CD4-positive, alpha-beta T cell treated with Interleukin-21 for 1 hour (primary cell): ENCODE data around the gene SEMA3B.
"Not testable (repeated sequence)": the region's sequence is repeated elsewhere in the genome, so short reads cannot be mapped to it uniquely, and the experiment has no call there.

Experiments used
- DNase-seq: peaks from one replicate; pipeline ENCODE4 v3.0.0-alpha.2; 2020

SEMA3B gene

DNA sequence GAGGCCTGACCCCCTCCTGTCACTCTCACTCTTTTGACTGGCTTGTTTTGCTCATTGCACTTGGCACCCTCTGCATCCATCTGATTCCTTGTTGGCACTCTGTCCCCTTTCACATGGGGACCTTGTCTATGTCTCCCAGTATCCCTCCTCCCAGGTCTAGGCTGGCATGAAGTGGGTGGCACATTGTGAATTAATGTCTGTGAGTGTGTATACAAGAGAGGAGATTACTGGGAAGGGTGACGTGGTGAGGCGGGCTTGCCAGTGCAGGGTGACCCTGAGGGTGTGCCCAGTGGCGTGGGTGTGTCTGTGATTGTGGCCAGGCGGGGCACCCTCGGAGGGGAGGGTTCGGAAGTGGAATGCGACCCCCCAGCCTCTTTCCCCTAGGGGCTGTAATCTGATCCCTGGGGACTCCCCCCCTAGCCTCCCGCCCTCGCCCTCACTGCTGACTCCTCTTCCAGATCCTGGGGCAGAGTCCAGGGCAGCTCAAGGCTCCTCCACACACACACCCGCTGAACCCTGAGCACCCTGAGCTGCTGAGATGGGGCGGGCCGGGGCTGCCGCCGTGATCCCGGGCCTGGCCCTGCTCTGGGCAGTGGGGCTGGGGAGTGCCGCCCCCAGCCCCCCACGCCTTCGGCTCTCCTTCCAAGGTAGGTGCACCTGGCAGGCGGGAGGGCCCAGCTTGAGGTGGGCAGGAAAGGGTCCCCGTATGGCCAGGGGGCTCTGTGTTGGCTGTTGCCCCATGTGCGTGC lies at the start of gene SEMA3B:
Gene SEMA3B (plus strand): TSS at position 445 of the 749 bp plus-strand sequence. CDS start 94 bp downstream, at position 539.
- no peak for DNase-seq

DNA sequence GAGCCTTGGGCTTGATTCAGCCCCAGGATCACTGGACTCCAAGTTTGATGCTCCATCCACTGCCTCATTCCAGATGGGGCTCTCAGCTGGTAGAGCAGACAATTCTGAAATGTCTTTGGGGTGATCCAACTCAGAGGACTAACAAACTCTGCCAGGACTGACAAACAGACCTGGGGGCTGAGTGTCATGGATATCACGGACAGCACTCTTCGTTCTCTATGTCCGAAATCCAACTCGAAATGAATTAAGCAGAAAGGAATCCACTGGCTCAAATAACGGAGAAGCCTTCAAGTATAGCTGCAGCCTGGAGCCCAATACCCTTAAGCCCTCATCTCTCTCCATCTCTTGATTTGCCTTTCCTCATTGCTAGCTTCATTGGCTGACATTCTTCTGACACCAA lies 49.7 kb upstream of the SEMA3B start:
- DNase-seq = no peak

DNA sequence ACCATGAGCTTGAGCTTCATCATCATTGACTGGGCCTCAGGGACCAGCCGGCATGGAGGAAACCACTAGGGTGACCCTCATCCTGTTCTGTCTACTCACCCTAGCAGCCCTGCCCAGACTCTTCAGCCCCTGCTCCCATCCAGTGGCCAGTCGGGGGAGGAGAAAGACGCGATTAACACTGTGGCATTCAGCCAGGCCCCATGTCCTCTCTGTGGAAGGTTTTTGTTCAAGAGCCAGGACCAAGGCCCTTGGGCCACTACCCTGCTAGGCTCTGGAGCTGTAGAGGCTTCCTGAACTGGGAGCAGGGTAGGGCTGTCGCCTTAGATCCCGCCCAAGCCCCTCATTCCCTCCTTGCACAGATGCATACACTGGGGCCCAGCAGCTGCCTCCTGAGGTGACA lies 48.8 kb upstream of the SEMA3B start:
- DNase-seq = no peak

DNA sequence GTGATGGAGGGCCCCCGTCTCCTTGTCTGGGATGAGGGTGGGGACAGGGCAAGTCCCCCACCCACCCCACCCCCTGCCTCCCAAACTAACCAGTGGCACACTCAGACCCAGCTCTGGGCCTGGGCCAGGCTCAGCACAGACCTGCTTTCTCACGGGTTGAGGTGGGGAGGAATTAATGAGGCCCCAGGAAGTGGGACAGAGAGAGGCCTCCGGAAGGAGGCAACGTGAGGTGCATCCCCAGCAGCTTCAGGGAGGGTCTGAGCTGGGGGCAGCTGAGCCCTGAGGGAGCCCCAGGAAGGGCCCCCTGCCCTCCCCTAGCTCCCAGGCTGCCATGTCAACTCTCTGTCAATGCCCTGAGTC lies 47.9 kb upstream of the SEMA3B start:
- DNase-seq = no peak

DNA sequence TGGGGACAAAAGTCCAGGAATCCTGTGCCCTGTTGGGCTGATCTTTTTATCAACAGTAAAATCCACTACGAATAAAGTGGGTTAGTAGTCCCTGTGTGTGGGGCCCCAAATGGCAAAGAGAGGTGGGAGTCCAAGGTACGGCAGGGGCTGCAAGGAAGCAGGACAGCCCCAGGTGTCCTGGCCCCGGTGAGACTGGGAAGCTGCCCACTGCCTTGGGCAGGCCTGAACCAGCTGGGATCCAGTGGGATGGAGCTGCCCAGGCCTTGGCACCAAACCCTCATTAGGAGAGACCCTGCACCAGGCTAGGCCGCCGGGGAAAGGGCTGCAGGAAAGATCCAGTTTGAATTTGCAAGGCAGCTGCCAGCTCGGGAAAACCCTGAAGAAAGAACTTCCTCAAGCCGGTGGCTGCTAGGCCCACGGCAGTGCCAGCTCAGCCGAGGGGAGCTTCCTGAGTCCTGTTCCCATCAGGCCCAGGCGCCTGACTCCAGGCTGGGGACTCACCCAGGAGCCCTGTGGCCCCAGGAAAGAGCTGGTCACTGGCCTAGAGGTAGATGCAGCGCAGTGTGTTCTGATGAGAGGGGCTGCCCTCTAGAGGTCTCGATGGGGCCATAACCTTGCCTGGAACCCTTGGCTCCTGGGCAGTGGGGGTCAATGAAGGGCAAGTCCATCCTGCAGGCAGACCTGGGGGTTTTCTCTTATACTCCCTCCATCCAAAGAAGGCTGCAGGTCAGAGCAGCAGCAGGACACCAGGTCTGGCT lies 47.4 kb upstream of the SEMA3B start:
- no peak for DNase-seq

DNA sequence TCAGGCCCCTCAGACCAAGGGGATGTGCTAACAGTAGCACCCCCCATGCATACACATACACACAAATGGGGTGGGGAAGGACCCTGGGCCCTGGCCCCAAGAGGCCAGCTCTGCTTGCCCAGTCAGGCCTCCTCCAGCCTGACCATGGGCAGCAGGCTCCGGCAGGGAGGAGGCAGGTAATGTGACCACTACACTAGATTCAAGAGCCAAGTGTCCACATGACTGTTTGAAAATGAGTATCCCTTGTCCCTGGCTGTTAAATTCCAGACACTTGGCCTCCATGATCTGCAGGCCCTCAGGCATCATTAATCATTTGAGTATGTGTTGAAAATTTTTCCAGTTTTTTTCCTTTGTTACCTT lies 46.8 kb upstream of the SEMA3B start:
- DNase-seq = no peak

DNA sequence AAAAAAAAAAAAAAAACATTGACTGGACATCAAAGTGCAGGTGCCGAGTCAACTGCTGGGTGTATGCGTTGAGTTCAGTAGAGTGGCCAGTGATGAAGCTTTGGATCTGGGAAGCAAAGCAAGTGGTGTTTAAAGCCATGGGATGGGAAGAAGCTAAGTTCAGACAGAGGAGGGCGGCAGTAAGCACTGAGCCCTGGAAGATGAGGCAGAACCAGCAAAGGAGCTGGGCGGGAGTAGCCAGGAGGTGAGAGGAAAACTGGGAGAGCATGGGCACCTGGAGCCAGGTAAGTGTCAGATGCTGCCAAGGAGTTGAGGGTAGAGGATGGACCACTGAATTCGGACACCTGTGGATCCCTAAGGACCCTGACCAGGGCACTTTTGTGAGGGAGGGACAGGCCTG lies 44.3 kb upstream of the SEMA3B start:
- no peak for DNase-seq

DNA sequence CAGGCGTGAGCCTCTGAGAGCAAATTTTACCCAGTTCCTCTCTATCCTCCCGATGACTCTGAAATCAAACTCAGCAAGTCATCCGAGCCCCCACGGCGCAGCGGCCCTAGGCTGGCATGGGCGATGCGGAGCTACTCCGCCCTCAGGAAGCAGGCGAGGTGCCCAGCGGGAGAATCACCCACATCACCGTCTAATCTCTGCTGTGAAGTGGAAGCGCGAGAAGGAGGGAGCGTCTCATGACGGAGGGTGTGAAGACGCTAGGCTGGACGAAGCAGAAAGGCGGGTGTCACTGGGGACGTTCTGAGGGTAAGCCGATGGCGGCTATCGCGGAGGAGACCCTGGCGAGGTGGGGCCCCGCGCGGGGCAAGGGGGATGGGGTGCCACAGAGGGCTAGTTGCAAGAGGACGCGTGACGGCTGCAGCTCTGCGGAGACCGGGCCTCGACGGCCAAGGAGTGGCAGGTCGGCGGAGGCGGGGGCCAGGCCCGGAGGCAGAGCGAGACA lies 42.0 kb upstream of the SEMA3B start:
- DNase-seq = peak; percentile 45

DNA sequence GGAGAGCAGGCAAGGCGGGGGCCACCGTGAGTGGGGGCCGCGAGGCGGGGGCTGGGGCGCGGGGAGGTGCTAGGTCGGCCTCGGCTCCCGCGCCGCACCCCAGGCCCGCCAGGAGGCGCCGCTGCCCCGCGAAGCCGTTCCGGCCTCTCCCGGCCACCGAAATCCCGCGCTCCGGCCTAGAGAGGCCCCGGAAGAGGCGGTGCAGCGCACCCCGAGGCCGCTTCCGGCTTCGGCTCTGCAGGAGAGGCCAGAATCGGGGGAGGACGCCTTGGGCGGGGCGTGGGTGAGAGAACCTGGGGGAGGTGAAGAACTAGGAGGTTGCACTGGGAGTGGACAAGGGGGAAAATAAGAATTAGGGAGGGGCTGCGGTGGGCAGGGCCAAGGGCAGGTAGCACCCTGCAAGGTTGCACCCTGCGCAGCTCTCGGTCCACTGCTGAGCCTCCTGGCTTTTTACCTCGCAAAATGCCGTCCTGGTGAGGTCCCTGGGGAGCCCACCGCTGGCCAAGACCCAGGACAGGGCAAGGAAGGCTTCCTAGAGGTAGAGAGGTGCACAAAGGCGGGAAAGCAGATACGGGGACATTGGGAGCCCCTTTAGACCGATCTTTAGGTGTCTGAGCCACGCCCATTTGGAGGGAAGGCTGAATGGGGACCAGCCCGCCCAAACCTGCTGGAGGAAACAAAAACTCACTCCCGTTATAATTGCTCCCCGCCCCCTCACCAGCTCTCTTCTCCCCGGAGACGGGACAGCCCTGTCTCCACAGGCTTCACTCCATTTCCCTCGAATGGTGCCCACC lies 41.4 kb upstream of the SEMA3B start:
- peak; percentile 93 for DNase-seq

DNA sequence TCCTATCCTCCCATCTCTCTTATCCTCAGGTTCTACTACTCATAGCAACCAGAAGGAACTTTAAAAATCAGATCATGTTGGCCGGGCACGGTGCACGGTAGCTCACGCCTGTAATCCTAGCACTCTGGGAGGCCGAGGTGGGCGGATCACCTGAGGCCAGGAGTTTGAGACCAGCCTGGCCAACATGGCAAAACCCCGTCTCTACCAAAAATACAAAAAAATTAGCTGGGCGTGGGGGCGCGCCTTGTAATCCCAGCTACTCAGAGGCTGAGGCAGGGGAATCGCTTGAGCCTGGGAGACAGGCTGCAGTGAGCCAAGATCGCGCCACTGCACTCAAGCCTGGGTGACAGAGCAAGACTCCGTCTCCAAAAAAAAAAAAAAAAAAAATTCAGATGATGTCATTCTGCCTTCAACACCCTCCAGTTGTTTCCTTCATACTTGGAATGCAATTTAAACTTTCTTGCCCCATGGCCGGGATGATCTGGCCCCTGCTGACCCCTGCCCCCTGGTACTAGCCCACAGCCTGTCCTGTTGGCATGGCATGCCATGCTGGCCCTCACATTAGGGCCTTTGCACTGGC lies 40.7 kb upstream of the SEMA3B start:
- not testable (repeated sequence) for DNase-seq

DNA sequence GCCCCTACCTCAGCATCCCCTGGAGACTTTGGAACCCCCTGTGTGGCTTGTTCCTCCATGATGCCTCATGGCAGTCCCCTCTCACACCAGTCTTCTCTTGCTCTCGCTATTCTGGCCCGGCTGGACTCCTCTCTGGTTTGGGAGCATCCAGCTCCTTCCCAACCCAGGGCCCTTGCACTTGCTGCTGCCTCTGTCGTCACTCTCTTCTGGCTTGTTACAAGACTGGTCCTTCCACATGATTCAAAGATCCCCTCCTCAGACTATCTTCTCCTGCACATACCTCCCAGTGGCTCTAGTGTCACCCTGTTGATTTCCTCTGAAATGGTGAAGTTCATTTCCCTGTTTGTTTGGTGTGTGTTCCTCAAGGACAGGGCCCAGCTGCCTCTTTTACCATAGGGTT lies 39.5 kb upstream of the SEMA3B start:
- no peak for DNase-seq

DNA sequence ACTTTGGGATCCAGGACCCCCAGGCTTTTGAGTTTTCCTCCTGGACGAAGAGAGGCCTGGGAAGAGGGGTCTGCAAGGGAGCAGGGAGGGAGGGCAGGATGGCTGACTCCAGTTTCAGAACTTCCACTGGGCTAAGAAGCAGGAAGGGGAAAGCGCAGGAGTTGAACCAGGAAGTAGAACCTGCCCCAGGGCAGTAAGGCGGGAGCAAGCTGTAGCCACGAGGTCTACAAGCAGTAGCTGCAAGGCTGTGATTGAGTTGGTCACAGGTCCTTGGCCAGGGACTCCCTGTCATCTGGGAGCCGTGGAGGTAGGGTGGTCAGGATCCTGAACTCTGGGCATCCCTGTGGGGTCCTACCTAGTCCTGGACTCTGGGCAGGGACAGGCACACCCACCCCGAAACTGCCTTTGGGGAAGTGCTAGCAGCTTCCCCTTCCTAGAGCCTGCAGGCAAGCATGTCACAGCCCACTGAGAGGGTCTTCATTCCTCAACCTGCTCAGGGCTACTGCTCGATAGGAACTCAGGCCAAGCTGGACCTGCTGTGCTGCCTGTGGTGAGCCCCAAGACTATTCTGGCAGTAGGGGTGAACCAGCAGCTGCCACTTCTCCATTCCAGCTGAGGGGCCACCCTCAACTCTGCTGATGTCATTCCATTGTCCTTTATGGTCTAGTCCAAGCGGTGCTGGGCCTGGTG lies 38.7 kb upstream of the SEMA3B start:
- no peak for DNase-seq

DNA sequence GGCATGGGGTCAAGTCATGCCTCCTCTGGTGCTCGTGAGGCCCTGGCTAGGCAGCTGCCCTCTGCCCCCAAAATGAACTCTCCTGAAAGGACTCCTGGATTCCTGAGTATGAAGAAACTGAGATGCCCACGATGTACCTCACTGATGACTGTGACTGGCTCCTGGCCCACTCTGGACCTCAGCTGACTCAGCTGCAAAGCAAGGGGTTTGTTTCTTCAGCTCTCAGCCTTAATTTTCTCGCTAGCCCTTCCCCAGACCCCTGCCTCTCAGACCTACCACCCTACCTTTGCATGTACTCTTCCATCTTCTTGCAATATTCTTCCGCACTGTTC lies 38.2 kb upstream of the SEMA3B start:
- no peak for DNase-seq

DNA sequence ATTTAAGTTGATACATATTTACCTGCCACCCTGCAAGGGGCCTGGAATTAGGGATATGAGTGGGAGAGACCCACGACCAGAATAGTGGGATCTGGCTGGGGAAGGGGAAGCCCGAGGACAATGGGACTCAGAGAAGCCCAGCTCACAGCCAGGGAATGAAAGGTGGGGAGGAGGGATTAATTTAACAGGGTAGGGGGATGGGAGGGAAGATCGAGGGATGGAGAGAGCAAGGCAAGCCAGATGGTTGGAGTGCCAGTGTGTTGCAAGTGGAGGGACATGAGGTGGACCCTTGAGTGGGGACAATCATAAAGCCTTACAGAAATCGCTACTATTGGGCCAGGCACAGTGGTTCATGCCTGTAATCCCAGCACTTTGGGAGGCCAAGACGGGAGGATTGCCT lies 37.4 kb upstream of the SEMA3B start:
- DNase-seq = no peak

DNA sequence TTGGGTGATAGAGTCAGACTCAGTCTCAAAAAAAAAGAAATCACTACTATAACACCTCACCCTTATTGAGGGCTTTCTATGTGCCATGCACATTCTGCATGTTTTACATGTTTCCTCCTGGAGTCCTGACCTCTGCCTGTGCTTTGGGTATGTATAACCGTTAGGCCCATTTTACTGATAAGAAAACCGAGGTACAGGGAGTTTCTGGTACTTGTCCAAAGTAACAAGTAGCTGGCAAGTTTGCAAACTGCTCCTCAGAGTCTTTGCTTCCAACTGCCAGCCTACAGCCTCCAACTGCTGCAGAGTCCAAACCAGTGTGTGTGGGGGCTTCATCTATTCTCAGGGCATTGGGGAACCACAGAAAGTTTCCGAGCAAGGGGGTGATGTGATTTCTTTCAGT lies 36.6 kb upstream of the SEMA3B start:
- DNase-seq = no peak

DNA sequence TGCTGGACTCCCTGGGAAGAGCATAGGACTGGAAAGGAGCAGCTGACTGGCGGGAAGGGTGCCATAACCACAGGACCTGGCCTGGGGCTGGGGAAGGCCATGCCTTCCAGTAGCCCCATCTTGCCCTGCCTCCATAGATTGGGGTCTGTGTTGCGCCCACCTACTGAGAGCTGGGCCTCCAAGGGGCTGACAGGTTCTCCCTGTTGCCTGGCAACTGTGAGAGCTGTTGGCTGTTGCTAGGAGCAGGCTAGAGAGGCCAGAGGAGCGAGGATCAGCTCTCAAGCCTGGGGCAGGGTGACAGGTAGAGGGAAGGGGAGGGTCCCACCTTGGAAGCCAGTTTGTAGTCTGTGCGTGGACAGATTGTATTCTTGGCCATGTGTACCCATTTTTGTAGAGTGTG lies 35.8 kb upstream of the SEMA3B start:
- no peak for DNase-seq

DNA sequence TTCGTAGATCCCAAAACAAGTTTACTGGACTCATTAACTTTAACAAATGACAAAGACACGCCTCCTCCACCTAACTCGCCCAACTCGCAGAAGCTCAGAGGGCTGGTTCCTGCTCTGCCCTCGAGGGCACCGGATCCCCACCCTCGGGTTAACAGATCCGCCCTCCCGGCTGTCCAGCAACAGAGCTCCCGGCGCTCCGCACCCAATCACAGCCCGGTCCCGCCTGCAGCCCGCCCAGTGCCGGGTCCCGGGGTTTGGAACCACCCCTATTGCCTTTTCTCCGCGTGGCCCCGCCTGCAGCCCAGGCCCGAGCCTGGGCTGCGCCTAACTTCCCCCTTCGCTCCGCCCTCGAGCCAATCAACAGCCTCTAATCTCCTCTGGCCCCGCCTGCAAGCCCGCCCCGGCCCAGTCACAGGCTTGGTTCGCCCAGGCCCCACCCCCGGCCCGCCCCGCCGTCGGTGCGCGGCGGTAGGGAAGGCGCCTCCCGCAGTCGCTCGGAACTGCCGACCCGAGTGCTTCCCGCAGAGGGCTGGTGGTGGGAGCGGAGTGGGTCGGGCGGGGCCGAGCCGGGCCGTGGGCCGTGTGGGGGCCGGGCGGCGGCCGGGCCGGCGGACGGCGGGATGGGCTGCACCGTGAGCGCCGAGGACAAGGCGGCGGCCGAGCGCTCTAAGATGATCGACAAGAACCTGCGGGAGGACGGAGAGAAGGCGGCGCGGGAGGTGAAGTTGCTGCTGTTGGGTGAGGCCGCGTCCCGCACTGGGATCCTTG lies 33.0 kb upstream of the SEMA3B start, which contains the start of gene GNAI2:
Gene GNAI2 (plus strand): TSS at position 489 of the 768 bp plus-strand sequence. CDS start 132 bp downstream, at position 621.
- DNase-seq = peak; percentile 99

DNA sequence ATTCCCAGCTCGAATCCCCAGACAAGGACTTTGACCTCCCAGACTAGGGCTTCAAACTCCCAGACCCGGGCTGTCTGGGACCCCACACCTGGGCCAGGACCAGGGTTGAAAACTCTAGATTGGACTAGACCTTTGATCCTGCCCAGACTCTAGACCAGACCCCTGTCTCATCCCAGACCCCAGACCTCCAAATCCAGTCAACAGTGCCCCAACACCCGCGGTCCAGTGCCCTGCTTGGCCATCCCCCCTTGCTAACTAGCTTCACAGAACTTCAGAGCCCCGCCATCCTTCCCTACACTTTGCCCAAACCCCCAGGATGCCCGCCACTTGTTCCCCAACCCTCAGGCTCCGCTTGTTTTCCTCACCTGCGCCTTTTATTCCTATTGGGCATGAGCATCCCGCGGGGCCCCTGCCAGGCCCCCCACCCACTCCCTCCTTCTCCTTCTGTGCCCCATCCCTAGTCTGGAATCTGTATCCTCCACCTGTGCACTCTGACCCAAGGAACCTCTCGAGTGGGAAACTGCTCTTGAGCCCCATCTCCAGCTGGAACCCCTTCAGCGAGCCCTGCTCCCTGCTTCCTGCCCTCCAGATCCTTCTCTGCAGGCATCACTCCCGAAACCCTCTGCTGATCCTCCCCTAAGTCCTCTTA lies 32.3 kb upstream of the SEMA3B start:
- no peak for DNase-seq

DNA sequence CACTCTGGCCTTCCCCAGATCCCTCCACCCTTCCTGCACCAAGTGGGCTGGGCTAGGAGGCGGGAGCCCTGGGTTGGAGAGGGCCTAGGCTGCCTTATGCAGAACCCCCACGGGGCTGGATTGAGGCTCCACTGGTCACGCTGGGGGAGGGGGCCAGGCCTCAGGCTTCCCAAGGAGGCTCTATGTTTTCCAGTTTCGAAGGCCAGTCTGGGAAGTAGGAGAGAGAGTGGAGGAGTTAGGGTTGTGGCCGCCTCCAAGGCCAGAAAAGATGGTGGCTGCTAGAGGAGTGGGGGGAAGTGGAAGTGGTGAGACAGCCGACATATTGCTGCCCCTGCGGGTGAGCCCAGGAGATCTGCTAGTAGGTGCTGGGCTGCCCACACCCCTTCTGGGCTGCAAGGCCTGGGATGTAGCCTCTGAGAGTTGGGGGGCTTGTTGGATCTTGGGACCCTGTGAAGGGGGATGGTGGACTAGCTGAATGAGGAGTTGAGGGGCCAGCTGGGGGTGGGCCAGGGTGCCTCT lies 31.8 kb upstream of the SEMA3B start:
- DNase-seq = peak; percentile 43

DNA sequence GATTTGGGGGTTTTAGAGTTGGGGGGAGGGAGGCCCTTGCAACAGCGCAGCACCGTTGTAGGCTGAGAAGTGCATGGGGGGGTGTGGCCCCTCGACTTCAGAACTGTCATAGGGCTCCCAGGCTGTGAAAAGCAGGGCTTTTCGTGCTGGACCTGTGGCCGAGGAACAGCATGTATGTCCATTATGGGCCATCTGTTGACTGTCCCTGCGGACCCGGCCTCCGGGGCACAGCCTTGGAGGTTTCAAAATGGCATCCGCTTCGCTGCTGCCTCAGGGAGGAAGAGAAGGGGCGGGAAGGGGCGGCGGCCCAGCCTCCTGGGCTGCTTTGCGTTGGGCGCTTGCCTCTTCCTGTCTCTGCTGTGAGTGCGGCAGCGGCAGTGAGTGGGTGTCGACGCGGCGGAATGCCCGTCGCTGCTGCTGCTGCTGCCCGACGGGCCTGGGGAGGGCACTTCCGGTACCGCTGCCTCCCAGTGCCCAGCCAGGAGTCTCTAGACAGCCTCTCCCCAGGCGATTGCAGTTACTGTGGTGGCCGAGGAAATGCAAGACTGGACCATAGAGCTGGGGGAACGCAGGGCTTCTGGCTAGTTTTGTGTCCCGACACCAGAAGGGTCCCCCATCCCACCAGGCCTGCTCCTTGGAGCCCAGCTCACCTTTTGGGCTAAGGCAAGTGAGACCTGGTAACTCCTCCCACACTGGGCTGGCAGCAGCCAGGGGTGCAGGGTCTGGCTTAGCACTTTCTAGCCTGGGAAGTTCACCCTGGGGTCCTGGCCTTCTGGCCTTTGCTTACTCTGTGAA lies 31.0 kb upstream of the SEMA3B start:
- DNase-seq = peak; percentile 88
